GM12891 (cell line): ENCODE results near the gene ZRANB3.

ENCODE experiments used
- PAX5 ChIP-seq: IDR thresholded peaks from 2 replicates; pipeline ENCODE4 v1.6.1; 2011; ENCODE audit warnings: low read length, moderate library complexity, mild to moderate bottlenecking; ENCODE audit not compliant: insufficient read depth, severe bottlenecking
- POLR2A ChIP-seq: IDR thresholded peaks from 2 replicates; pipeline ENCODE4 v1.6.1; 2011; ENCODE audit warnings: low read depth, low read length, control low read depth
- POLR2AphosphoS5 ChIP-seq: IDR thresholded peaks from 2 replicates; pipeline ENCODE4 v1.6.1; 2011; ENCODE audit warnings: low read depth, low read length, control low read depth
- POU2F2 ChIP-seq: IDR thresholded peaks from 2 replicates; pipeline ENCODE4 v1.6.1; 2011; ENCODE audit warnings: low read depth, mild to moderate bottlenecking, control low read depth, low read length, moderate library complexity
- SPI1 ChIP-seq: IDR thresholded peaks from 2 replicates; pipeline ENCODE4 v1.6.1; 2011; ENCODE audit warnings: low read depth, low read length, control low read depth
- TAF1 ChIP-seq: IDR thresholded peaks from 2 replicates; pipeline ENCODE4 v1.6.1; 2011; ENCODE audit warnings: low read depth, low read length, control low read depth

- TF ChIP-seq POLR2A = no peak
- no peak for TF ChIP-seq TAF1
- TF ChIP-seq POLR2AphosphoS5 = no peak
- TF ChIP-seq SPI1 = no peak
- no peak for TF ChIP-seq POU2F2
- TF ChIP-seq PAX5 = no peak
Measured at GRCh38 chr2:135327146-135327545, 203.9 kb downstream of the ZRANB3 start.
